ENCODE measurements around the gene APOB.

DNA sequence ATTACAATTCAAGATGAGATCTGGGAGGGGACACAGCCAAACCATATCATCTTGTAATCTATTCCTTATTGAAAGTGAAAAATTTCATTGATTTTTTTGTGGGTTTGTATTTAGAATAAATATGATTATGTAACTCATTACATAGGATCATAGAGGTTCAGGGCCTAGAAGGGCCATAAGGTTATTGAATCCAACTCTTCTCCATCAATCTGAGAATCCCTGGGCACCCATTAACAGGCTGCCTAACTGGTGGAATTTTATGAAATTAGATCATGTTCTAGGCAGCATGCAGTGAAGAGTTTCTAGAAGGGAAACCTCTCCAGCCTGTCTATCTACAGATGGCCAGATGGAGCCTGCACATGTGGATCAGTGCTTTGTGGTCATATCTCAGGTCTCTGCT is 6.3 kb upstream of the APOB start:
- TF ChIP-seq, protein P1, sequence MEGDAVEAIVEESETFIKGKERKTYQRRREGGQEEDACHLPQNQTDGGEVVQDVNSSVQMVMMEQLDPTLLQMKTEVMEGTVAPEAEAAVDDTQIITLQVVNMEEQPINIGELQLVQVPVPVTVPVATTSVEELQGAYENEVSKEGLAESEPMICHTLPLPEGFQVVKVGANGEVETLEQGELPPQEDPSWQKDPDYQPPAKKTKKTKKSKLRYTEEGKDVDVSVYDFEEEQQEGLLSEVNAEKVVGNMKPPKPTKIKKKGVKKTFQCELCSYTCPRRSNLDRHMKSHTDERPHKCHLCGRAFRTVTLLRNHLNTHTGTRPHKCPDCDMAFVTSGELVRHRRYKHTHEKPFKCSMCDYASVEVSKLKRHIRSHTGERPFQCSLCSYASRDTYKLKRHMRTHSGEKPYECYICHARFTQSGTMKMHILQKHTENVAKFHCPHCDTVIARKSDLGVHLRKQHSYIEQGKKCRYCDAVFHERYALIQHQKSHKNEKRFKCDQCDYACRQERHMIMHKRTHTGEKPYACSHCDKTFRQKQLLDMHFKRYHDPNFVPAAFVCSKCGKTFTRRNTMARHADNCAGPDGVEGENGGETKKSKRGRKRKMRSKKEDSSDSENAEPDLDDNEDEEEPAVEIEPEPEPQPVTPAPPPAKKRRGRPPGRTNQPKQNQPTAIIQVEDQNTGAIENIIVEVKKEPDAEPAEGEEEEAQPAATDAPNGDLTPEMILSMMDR (conservative IDR thresholded peaks at IDR 0.05 in 1 of 2, IDR thresholded peaks at IDR 0.05 in 1 of 2; ENCODE audit: extremely low read depth in 1 of 2, insufficient read depth in 1 of 2, low read depth in 1 of 2, low read length in 2 of 2), result no peak
- TF ChIP-seq EZH2 (IDR thresholded peaks at IDR 0.05; ENCODE audit: borderline replicate concordance, low read length), result no peak
